ENCODE data around the gene LRRIQ4.

The LRRIQ4 gene

GRCh38 chr3:169864270-169864669, 51.6 kb downstream of the LRRIQ4 start:
- TF ChIP-seq CTCF (IDR thresholded peaks at IDR 0.05; ENCODE audit: low read depth, low read length), result no peak
- H3K4me3 ChIP-seq (replicated peaks in 1 of 2; ENCODE audit: low read depth in 2 of 2, low read length in 2 of 2), result no peak overlapping the region

GRCh38 chr3:169865176-169865767, 52.6 kb downstream of the LRRIQ4 start:
- no peak for DNase-seq (ENCODE audit: low read depth in 2 of 2)
- TF ChIP-seq CTCF (IDR thresholded peaks at IDR 0.05; ENCODE audit: low read depth, low read length), result no peak
- H3K4me3 ChIP-seq (replicated peaks in 1 of 2; ENCODE audit: low read depth in 2 of 2, low read length in 2 of 2), result no peak overlapping the region

More at GRCh38 chr3:169864270-169864669, 51.6 kb downstream of the LRRIQ4 start:
- no peak for DNase-seq (ENCODE audit: low read depth in 2 of 2)

- DNase-seq (ENCODE audit: low read depth in 2 of 2), result no peak
- no peak overlapping the region for H3K4me3 ChIP-seq (replicated peaks in 1 of 2; ENCODE audit: low read depth in 2 of 2, low read length in 2 of 2)
- TF ChIP-seq CTCF (IDR thresholded peaks at IDR 0.05; ENCODE audit: low read depth, low read length), result no peak
Observed at GRCh38 chr3:169867584-169868210, 55.0 kb downstream of the LRRIQ4 start.

GRCh38 chr3:169868369-169868768, 55.7 kb downstream of the LRRIQ4 start:
- no peak overlapping the region for H3K4me3 ChIP-seq (replicated peaks in 1 of 2; ENCODE audit: low read depth in 2 of 2, low read length in 2 of 2)
- TF ChIP-seq CTCF (IDR thresholded peaks at IDR 0.05; ENCODE audit: low read depth, low read length), result no peak
- no peak for DNase-seq (ENCODE audit: low read depth in 2 of 2)

- H3K4me3 ChIP-seq (replicated peaks in 1 of 2; ENCODE audit: low read depth in 2 of 2, low read length in 2 of 2), result no peak within 1 kb of the TSS
- no peak for TF ChIP-seq CTCF (IDR thresholded peaks at IDR 0.05; ENCODE audit: low read depth, low read length)
- DNase-seq (ENCODE audit: low read depth in 2 of 2), result no peak
Observed at GRCh38 chr3:169869484-169870220, 57.0 kb downstream of the LRRIQ4 start, which contains the start of gene LRRC31. Gene LRRC31, minus strand, starts transcription at chr3:169869935. Its CDS starts 128 bp downstream, at chr3:169869807.

- DNase-seq (ENCODE audit: low read depth in 2 of 2), result no peak
- TF ChIP-seq CTCF (IDR thresholded peaks at IDR 0.05; ENCODE audit: low read depth, low read length), result no peak
- H3K4me3 ChIP-seq (replicated peaks in 1 of 2; ENCODE audit: low read depth in 2 of 2, low read length in 2 of 2), result no peak overlapping the region
Observed at GRCh38 chr3:169871129-169871886, 58.6 kb downstream of the LRRIQ4 start.

Data from cardiac fibroblast (primary cell).